Measurements from ENCODE around the gene TCEA2. TPM values are rescaled to one million over a fixed set of nuclear protein-coding genes. Genes with fewer than 3 reads are reported as not detected.

Gene TCEA2
- total and polyA plus RNA-seq, 2 of the 13 experiments (the other 11 are each of a cell fraction or from before 2014, with no cell fraction given), result 28.1 to 33.7 TPM

GRCh38 chr20:64053841-64054661 is 8.9 kb upstream of the TCEA2 start (continued):
- TF ChIP-seq, protein P1, sequence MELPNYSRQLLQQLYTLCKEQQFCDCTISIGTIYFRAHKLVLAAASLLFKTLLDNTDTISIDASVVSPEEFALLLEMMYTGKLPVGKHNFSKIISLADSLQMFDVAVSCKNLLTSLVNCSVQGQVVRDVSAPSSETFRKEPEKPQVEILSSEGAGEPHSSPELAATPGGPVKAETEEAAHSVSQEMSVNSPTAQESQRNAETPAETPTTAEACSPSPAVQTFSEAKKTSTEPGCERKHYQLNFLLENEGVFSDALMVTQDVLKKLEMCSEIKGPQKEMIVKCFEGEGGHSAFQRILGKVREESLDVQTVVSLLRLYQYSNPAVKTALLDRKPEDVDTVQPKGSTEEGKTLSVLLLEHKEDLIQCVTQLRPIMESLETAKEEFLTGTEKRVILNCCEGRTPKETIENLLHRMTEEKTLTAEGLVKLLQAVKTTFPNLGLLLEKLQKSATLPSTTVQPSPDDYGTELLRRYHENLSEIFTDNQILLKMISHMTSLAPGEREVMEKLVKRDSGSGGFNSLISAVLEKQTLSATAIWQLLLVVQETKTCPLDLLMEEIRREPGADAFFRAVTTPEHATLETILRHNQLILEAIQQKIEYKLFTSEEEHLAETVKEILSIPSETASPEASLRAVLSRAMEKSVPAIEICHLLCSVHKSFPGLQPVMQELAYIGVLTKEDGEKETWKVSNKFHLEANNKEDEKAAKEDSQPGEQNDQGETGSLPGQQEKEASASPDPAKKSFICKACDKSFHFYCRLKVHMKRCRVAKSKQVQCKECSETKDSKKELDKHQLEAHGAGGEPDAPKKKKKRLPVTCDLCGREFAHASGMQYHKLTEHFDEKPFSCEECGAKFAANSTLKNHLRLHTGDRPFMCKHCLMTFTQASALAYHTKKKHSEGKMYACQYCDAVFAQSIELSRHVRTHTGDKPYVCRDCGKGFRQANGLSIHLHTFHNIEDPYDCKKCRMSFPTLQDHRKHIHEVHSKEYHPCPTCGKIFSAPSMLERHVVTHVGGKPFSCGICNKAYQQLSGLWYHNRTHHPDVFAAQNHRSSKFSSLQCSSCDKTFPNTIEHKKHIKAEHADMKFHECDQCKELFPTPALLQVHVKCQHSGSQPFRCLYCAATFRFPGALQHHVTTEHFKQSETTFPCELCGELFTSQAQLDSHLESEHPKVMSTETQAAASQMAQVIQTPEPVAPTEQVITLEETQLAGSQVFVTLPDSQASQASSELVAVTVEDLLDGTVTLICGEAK (IDR thresholded peaks at IDR 0.05), result no peak
- TF ChIP-seq, protein P1 (CRISPR knock-in tag; IDR thresholded peaks at IDR 0.05), result no peak
- TF ChIP-seq MAFF (IDR thresholded peaks at IDR 0.05; ENCODE audit: low read depth, low read length) (no peak), ZNF558 (CRISPR knock-in tag; IDR thresholded peaks at IDR 0.05; ENCODE audit: borderline replicate concordance) (peak; percentile 53; the same call in 1 of the 2 replicates), ZNF296 (CRISPR knock-in tag; conservative IDR thresholded peaks at IDR 0.05) (peak; percentile 98), ZNF367 (CRISPR knock-in tag; IDR thresholded peaks at IDR 0.05; ENCODE audit: borderline replicate concordance) (no peak), PHF5A (CRISPR knock-in tag; IDR thresholded peaks at IDR 0.05; ENCODE audit: low read depth, unreplicated experiment) (peak; percentile 65), MIER3 (CRISPR knock-in tag; IDR thresholded peaks at IDR 0.05; ENCODE audit: borderline replicate concordance) (0 out of 2 replicates have a peak, but pooled peaks have one; percentile 17), ZNF891 (CRISPR knock-in tag; IDR thresholded peaks at IDR 0.05) (peak; percentile 62; the same call in 1 of the 2 replicates), TCF7 (IDR thresholded peaks at IDR 0.05; ENCODE audit: low read depth) (no peak)
- TF ChIP-seq, protein P2, sequence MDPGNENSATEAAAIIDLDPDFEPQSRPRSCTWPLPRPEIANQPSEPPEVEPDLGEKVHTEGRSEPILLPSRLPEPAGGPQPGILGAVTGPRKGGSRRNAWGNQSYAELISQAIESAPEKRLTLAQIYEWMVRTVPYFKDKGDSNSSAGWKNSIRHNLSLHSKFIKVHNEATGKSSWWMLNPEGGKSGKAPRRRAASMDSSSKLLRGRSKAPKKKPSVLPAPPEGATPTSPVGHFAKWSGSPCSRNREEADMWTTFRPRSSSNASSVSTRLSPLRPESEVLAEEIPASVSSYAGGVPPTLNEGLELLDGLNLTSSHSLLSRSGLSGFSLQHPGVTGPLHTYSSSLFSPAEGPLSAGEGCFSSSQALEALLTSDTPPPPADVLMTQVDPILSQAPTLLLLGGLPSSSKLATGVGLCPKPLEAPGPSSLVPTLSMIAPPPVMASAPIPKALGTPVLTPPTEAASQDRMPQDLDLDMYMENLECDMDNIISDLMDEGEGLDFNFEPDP (CRISPR knock-in tag; conservative IDR thresholded peaks at IDR 0.05), result no peak
- TF ChIP-seq, protein P3, sequence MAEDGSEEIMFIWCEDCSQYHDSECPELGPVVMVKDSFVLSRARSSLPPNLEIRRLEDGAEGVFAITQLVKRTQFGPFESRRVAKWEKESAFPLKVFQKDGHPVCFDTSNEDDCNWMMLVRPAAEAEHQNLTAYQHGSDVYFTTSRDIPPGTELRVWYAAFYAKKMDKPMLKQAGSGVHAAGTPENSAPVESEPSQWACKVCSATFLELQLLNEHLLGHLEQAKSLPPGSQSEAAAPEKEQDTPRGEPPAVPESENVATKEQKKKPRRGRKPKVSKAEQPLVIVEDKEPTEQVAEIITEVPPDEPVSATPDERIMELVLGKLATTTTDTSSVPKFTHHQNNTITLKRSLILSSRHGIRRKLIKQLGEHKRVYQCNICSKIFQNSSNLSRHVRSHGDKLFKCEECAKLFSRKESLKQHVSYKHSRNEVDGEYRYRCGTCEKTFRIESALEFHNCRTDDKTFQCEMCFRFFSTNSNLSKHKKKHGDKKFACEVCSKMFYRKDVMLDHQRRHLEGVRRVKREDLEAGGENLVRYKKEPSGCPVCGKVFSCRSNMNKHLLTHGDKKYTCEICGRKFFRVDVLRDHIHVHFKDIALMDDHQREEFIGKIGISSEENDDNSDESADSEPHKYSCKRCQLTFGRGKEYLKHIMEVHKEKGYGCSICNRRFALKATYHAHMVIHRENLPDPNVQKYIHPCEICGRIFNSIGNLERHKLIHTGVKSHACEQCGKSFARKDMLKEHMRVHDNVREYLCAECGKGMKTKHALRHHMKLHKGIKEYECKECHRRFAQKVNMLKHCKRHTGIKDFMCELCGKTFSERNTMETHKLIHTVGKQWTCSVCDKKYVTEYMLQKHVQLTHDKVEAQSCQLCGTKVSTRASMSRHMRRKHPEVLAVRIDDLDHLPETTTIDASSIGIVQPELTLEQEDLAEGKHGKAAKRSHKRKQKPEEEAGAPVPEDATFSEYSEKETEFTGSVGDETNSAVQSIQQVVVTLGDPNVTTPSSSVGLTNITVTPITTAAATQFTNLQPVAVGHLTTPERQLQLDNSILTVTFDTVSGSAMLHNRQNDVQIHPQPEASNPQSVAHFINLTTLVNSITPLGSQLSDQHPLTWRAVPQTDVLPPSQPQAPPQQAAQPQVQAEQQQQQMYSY (CRISPR knock-in tag; IDR thresholded peaks at IDR 0.05), result peak; percentile 43
